HG03103 (cell line): Measurements from ENCODE around the gene ANO8.

Source experiments
- ATAC-seq: cut with Tn5 transposase; IDR thresholded peaks from one replicate; pipeline ENCODE4 v1.9.1; 2021; ENCODE audit warnings: low read depth; ENCODE audit not compliant: unreplicated experiment

ANO8 gene

DNA sequence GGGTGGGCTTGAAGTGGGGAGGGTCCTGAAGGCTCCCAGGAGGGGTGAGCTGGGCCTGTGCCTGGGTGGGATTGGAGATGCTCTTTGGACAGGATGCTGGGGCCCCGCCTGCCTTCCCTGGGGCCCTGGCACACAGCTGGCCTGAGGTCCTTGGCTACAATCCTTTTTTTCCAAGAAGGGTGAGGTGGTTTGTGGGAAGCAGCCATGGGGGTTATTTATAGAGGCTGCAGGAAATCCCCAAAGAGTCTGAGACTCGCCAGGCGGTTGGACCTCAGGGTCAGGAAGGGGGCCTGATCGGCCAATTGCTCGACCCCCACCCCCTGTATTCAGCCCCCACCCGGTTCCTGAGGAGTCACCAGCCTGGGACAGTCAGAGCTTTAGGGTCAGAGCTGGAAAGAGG lies 12.7 kb upstream of the ANO8 start:
- ATAC-seq: no peak

DNA sequence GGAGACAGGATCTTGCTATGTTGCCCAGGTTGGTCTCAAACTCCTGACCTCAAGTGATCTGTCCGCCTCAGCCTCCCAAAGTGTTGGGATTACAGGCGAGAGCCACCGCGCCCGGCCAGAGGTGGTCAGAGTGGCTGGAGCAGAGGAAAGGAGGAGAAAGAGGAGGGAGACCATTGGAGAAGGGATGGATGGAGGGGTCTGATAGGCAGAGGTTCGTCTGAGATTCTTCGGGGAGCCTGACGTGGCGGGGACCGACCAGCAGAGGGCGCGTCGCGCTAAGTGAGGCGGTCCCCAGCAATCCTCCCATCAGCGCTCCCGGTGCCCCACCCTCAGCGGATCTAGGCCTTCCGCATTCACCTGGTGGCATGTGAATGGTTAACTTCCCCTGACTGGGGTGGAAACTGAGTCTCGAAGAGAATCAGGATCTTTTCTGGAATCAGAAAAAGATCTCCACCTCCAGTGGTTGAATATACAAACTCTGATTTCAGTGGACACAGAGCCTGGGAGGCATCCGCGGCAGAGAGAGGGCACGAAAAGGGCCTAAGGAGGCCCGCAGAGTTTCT lies 11.5 kb upstream of the ANO8 start:
- ATAC-seq: no peak

DNA sequence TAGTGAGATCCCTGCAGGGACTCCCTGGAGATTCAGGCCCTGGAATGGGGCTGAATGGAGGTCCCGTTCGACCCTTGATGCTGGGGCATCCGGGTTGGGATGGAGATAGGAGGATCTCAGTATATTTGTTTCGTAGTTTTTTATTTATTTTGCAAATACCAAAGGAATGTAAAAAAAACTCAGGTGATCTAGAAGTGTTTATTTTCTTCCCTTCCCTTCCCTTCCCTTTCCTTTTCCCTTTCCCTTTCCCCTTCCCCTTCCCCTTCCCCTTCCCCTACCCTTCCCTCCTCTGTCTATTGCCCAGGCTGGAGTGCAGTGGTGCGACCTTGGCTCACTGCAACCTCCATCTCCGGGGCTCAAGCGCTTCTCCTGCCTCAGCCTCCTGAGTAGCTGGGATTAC lies 7.2 kb upstream of the ANO8 start:
- ATAC-seq: no peak

DNA sequence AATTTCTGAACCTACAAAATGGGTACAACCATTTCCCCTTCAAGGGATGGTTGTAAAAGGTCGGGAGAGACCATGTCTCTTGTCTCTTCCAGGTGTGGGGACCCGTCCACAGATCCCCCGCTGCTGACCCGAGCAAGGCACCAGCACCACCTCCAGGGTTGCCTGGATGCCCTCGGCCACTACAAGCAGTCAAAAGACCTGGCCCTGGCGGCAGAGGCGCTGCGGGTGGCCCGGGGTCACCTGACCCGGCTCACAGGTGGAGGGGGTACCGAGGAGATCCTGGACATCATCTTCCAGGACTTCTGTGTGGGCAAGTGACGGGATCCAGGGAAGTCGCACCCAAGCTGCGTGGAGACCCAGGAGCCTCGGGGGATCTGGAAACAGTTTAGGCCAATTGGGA lies 6.7 kb upstream of the ANO8 start:
- no peak for ATAC-seq

DNA sequence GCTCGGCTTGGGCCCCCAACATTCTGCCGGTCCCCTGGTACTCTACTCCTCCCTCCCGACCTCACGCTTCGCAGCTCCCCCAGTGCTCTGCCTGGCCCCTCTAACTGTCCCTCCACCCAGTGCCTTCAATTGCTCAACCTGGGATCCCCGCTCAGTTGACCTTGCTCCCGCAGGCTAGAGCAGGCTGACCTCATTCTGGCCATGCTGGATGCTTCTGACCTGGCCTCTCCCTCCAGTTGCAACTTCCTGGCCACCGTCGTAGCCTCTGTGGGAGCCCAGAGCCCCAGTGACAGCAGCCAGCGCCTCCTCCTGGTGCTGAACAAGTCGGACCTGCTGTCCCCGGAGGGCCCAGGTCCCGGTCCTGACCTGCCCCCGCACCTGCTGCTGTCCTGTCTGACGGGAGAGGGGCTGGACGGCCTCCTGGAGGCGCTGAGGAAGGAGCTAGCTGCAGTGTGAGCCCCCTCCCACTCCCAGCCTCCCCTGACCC lies 6.3 kb upstream of the ANO8 start:
- ATAC-seq: no peak

DNA sequence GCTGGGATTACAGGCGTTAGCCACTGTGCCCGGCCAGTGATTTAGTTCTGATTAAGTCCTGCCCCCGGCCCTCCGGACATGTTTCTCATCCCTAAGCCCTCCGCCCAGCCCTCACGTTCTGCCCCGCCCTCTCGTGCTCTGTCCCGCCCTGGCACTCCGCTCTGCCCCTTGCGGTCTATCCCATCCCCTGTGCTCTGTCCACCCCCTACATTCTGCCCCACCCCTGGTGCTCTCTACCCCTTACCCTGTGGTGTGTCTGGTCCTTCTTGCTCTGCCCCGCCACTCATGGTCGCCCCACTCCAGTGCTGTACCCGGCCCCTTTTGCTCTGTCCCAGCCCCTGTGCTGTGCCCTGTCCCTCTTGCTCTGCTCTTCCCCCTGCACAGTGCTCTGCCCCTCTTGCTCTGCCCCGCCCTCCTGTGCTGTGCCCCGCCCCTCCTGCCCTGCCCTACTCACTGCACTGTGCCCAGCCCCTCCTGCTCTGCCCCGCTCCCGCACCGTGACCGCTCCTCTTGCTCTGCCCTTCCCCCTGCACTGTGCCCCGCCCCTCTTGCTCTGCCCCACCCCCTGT lies 5.7 kb upstream of the ANO8 start:
- no peak for ATAC-seq

DNA sequence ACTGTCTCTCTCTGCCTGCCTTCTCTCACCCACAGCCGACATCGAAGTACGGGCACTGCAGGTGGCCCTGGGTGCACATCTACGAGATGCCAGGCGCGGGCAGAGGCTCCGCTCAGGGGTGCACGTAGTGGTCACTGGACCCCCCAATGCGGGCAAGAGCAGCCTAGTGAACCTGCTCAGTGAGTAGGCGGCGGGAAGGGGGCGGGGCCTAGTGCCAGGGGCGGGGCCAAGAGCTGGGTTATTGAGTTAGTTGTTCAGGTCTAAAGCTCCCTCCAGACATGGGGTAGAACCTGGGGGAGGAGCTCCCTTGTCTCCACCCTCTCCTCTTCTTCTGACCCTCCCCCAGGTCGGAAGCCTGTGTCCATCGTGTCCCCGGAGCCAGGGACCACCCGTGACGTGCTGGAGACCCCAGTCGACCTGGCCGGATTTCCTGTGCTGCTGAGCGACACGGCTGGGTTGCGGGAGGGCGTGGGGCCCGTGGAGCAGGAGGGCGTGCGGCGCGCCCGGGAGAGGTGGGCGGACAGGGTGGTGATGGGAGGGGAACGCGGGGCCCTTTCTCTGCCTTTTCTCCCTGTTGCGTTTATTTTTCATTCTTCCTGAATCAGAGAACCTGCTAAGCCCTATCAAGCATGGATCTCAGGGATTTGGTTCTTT lies 4.6 kb upstream of the ANO8 start:
- no peak for ATAC-seq

DNA sequence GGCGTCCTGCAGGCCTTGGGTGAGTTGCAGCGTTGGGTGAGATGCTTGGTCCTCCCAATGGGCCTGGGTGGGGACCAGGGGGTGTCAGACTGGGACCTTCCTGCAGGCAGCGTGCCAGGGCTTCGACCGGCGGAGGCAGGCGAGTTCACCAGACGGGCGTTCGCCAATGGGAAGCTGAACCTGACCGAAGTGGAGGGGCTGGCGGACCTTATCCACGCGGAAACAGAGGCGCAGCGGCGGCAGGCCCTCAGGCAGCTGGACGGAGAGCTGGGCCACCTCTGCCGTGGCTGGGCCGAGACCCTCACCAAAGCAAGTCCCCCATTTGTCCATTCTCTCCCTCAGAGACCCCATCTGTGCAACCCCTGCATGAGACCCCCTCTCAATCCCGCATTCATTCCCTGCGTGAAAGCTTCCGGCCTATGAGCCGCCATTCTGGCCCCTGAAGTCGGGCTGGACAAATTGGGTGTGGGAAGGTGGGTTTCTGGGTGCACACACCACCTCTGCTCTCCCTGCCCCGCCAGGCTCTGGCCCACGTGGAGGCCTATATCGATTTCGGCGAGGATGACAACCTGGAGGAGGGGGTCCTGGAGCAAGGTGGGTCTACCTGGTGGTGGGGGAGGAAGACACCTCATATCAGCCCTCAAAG lies 3.9 kb upstream of the ANO8 start:
- ATAC-seq: no peak

DNA sequence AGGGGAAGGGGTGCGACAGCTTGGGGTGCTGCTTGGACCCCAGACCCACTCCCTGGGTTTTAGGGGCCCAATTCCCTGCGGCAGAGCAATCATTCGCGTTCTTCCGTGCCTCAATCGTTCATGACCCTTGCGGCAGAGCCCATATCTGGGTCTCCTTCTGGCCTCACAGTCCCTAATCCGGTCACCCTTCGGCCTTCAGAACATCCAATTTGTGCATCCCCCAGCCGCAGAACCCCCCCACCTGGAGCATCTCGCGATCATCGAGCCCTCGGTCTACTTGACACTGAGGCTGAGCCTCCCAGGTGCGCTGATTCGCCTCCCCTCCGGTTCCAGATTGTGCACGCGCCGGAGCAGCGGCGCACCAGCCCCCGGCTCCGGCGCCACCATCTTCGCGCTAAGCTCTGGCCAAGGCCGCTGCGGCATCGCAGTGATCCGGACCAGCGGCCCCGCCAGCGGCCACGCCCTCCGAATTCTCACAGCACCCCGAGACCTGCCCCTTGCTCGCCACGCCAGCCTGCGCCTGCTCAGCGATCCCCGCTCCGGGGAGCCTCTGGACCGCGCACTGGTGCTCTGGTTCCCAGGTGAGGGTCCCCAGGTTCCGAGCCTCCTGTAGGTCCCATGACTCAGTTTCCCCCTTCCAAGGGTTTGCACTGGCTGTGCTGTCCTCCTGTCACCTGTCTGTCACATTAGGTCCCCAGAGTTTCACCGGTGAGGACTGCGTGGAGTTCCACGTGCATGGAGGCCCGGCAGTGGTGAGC lies 3.2 kb upstream of the ANO8 start:
- ATAC-seq: no peak

DNA sequence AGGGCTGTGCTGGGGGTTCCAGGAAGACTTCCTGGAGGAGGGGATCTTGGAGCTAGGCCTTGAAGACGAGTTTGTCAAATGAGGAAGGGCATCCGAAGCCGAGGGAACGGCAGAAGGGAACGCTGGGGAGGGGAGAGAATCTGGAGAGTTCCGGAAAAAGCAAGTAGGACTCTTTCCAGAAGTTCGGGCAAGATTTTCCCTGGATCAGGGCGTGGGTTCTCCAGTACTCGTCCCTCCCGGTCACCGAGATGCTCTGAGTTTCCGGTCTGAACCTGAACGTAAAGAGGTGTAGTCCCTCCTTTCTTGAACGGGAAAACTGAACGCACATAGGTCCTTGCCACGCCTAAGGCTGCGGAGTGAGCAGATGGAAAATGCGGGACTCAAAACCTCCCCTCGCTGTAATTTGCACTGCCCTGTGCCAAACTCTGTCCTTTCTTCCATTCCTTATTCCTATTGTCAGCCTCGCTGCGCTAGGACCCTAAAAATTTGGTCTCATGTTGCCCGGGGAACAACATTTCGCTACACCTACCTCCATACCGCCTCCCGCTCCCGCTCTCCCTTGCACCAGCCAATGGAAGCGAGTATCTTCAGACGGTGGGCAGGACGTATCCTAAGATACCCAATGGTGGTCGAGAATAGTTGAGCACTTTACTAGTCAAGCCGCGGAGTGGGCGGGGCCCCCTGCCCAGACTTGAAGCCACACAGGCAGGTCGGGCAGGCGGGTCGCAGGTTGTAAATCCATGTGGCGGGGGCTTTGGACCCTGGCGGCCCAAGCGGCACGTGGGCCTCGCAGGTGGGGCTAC lies 2.4 kb upstream of the ANO8 start, which contains the start of gene GTPBP3:
Gene GTPBP3 (plus strand): TSS at position 682 of the 803 bp plus-strand sequence. CDS start 59 bp downstream, at position 741.
- peak; percentile 78 for ATAC-seq

DNA sequence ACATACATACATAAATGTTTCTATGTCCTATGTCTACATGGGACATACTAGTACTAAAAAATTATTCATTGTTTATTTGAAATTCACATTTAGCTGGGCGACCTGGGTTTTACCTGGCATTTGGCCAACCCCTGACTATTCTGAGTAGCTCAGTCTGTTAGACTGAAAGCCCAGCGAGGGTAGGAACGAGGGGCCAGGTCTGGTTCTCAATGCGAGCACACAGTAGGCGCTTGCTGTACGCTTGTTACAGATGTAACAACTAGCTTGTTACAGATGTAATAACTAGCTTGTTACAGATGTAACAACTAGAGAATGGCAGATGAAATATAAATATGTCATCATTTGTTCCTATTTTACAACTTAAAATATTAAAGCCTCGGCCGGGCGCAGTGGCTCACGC lies 920 bp upstream of the ANO8 start:
- ATAC-seq: no peak

DNA sequence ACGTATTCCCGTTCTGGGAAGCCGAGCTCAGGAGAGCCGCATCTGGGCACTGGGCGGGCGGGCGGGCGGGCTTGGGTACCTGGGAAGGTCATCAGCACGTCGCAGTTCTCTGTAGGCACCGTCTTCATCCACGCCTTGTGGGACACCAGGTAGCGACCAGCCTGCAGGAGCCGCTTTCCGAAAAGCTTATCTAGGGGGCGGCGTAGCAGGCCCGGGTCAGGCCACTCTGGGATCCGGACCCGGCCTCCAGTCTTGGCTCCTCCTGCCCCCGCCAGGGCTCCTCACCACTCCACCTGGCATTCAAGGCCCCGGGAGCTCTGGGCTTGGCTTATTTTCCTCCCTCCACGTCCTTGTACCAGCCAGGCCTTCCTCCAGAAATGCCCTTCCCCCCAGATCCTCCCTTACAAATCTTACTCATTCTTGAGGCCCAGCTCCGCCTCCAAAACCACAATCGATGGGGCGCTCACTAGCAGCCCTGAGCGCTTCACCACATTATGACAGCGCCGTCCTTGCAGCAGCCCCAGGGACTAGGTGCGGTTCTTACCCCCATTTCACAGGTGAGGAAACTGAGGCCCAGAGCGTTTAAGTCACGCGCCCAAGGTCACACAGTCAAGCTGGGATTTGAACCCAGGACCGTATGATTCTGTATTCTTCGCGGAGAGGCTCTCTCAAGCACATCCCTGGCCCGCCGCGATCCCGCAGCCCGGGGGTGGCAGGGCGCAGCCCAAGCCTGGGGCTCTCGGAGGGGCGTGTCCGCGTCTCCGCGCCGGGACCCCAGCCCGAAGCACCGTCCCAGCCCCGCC lies 843 bp downstream of the ANO8 start:
- no peak for ATAC-seq

DNA sequence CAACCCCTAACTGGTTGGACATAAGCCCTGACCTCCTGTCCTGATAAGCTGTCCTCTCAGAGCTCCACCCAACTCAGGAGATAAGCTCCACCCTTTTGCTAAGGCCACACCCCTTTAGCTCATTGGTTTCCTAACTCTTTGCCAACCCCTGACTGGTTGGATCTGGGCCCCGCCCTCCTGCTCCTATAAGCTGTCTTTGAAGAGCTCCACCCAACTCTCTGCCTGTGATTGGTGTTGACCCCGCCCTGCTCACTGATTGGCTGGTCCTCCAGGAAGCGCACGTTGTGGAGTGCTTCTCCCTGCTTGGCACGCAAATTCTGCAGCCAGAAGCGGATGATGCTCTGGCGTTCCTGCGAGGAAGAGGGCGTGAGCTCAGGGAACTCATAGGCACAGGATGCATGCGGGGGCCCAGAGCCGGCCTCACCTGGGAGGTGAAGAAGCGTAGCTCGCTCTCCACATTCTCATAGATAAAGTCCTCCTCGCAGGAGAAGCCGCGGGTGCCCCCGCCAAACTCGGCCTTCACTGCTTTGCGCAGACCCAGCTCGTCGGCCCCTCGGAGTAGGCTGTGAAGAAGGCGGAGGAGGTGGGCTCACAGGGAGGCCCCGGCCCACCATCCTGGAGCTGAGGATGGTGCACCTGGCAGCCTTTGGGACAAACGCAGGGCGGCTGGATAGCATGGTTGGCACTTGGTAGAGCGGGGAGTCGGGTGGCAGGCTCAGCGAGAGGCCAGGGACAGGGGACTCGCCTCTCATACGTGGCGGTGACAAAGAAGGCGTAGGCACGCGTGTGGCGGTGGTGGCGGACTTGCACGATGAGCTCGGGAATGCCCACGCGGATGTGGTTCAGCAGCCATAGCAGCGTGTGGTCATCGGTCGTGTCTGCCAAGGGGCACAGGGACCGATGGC lies 1.7 kb downstream of the ANO8 start:
- no peak for ATAC-seq

DNA sequence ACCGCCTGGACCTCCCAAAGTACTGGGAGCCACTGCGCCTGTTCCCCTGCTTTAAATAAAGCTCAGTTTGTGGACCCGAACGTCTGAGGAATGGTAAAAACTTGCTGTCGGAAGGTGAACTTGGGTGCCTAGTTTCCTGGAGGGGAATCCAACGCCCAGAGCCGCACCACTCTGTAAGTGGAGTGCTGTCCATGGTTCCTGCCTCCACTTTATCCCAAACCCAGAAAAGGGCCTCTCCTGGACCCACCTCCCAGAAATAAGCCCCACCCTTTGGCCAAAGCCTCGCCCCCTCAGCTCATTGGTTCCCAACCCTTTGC lies 2.3 kb downstream of the ANO8 start:
- no peak for ATAC-seq

DNA sequence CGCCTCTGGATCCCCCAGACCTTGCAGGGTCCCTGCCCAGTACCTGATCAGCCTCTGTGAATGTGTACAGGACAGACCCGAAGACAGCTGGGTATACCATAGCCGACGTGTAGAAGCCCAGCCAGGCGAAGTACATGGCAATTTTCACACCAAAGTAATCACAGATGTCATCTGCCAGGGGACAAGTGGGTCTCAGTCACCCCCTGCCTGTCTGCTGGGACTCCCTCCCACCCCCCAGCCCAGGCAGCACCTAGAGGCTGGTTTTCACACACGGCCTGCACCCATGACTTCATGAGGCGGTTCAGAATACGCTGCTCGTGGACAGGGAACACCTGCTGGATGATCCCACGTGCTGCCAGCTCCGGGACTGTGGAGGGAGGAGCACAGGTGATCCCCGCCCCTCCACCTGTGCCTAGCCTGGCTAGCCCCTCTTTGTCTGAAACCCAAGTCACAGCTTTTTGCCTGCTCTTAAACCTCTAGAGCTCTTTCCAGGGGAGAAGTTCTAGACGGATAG lies 3.6 kb downstream of the ANO8 start:
- ATAC-seq: no peak

DNA sequence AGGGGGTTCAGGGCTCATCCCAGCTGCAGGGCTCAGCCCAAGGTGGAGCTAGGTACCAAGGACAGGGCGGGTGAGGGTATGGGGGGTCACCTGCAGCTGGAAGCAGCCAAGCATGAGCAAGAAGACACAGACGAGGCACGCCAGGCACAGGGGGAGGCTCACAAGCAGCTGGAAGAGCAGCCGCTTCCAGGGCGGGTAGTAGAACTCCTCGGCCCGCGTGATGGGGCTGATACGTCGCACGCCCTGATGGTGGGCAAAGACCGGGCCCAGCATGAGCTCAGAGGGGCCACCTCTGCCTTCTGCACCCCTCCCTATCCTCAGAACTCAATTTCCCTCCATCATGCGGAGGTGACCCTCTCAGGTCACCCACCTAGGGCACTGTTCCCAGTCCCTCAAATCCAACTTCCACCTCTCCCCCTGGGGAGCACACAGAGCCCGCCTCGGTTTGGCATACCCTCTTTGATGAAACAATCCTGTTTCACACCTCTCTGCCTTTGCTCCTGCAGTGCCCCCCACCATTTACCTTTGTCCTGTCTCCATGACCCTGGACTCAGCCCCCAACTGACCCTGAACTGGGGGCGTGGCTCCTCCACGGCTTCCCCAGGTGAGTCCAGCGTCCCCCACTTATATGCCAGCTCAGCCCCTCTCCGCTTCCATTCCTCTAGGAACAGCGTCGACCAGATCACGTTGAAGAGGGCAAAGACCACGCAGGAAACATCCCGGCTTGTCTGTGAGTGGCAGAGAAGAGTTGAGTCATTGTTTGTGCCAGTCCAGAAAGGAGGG lies 4.2 kb downstream of the ANO8 start:
- ATAC-seq: no peak
